ENCODE data around the gene YPEL3. TPM values are rescaled to one million over a fixed set of nuclear protein-coding genes. Genes with fewer than 3 reads are reported as not detected.

The YPEL3 gene
- total RNA-seq, 2 experiments from 2014 or later, result 13.3 to 13.6 TPM

DNA sequence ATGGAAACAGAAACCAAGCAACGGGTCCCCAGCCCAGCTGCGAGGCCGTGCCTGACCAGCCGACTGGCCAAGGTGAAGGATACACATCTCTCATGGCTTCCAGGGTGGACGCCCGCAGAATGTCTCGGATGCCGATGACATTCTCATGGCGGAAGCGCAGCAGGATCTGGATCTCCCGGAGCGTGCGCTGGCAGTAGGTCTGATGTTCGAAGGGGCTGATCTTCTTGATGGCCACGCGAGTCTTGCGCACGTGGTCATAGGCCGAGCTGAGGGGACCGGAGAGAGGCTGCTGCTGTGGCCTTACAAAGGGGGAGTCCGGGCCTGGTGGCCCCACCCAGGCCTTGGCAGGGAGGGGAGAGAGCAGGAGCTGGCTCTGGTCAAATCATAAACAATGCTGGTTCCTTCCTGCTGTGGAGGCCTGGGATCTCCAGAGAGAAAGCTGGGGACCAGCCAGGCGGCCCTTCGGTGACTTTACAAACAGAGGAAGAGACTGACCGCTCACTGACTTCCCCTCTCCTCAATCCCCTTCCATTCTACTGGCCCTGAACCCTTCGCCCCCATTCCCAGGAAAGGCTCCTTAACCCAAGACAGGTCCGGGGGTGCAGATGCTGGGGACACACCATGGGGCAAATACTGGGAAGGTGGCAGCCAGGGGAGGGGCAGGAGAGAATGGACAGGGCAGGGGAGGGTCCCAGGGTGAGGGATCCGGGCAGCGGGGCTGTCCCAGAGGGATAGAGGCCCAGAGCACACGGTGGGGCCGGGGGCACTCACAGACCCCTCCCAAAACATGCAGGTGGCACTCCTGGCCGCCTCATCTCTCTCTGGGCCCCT is 25.9 kb upstream of the YPEL3 start:
- POLR2A ChIA-PET, result no interaction called here
- CTCF ChIA-PET, result interaction anchor here (1.5 kb wide), 1 partner anchor 9 kb away, joined by 4 read pairs; the partner anchor contains the start of gene GDPD3

GRCh38 chr16:30120340-30121105 is 24.5 kb upstream of the YPEL3 start:
- POLR2A ChIA-PET, result no interaction called here

GRCh38 chr16:30119428-30119827 is 23.4 kb upstream of the YPEL3 start:
- ChIA-PET CTCF (interaction anchor here (1.5 kb wide), 1 partner anchor 66 kb away, joined by 3 read pairs; no protein-coding TSS in a partner anchor), POLR2A (interaction anchor here (0.6 kb wide), 2 partner anchors 27 to 311 kb away, joined by 3 read pairs; partner anchors contain the start of gene DCTPP1)

More at GRCh38 chr16:30120340-30121105, 24.5 kb upstream of the YPEL3 start:
- CTCF ChIA-PET, result interaction anchor here (1.0 to 1.5 kb wide), 3 partner anchors 7 to 65 kb away, joined by 3 to 6 read pairs (median 4); partner anchors contain the start of gene GDPD3

DNA sequence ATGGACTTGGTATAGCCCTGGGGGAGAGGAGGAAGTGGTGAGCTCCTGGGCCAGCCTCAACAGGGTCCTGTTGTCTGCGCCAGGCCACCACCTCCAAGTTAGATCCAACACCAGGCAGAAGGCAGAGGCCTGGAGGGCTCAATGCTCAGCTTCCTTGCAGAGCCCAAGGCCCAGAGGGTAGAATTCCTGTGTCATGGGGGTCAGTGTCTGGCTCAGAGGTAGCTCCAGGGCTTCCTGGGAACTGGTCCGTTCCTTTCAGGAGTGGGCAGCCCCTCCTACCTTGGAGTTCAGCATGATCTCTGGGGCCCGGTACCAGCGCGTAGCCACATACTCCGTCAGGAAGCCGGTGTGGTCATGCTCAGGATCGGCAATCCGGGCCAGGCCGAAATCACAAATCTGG is 21.8 kb upstream of the YPEL3 start:
- POLR2A ChIA-PET, result interaction anchor here (0.5 kb wide), 1 partner anchor 64 kb away, joined by 3 read pairs; no protein-coding TSS in a partner anchor
- CTCF ChIA-PET, result interaction anchor here (1.4 to 2.4 kb wide), 2 partner anchors 25 to 26 kb away, joined by 5 to 6 read pairs; partner anchors contain the start of gene TBX6

GRCh38 chr16:30116291-30117207 is 20.5 kb upstream of the YPEL3 start:
- CTCF ChIA-PET, result interaction anchor here (1.4 to 2.4 kb wide), 2 partner anchors 25 to 27 kb away, joined by 5 to 6 read pairs; partner anchors contain the start of gene TBX6
- POLR2A ChIA-PET, result no interaction called here

DNA sequence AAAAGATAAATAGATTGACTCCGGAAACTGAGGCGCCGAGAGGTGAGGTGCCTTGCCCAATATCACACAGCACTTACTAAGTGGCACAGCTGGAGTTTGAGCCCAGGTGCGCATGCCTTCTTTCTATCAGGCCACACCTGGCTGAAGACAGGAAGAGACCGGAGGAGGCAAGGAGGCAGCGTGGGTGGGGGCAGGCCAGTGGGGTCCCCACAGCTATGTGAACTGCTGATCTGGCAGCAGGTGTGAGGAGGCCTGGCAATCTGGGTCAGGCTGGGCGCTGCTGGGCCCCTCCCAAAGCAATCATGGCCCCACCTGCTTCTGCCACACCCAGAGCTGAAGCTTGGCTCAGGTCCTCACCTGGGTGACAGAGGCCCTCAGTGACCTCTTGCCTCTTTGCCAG is 19.2 kb upstream of the YPEL3 start:
- ChIA-PET POLR2A (interaction anchor here (0.7 kb wide), 1 partner anchor 68 kb away, joined by 3 read pairs; the partner anchor contains the start of gene CORO1A), CTCF (interaction anchor here (0.7 to 1.6 kb wide), 2 partner anchors 17 to 68 kb away, joined by 3 read pairs; partner anchors contain the start of gene CORO1A)

DNA sequence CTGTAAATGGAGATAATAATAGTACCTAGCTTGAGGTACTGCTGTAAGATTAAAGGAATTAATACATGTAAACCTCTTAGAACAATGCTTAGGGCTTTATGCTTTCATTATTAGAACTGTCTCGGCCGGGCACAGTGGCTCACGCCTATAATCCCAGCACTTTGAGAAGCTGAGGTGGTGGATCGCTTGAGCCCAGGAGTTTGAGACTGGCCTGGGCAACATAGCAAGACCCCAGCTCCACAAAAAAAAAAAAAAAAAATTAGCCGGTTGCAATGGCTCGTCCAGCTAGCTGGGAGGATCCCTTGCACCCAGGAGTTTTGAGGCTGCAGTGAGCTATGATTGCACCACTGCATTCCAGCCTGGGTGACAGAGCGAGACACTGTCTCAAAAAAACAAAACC is 18.8 kb upstream of the YPEL3 start:
- POLR2A ChIA-PET, result interaction anchor here (0.7 kb wide), 1 partner anchor 69 kb away, joined by 3 read pairs; the partner anchor contains the start of gene CORO1A

GRCh38 chr16:30114411-30114810 is 18.4 kb upstream of the YPEL3 start:
- CTCF ChIA-PET, result interaction anchor here (1.6 kb wide), 1 partner anchor 69 kb away, joined by 3 read pairs; the partner anchor contains the start of gene CORO1A
- POLR2A ChIA-PET, result interaction anchor here (0.7 kb wide), 1 partner anchor 69 kb away, joined by 3 read pairs; the partner anchor contains the start of gene CORO1A

More for the DNA sequence above, 18.8 kb upstream of the YPEL3 start:
- CTCF ChIA-PET, result interaction anchor here (0.7 to 1.6 kb wide), 2 partner anchors 18 to 69 kb away, joined by 3 read pairs; partner anchors contain the start of gene CORO1A

DNA sequence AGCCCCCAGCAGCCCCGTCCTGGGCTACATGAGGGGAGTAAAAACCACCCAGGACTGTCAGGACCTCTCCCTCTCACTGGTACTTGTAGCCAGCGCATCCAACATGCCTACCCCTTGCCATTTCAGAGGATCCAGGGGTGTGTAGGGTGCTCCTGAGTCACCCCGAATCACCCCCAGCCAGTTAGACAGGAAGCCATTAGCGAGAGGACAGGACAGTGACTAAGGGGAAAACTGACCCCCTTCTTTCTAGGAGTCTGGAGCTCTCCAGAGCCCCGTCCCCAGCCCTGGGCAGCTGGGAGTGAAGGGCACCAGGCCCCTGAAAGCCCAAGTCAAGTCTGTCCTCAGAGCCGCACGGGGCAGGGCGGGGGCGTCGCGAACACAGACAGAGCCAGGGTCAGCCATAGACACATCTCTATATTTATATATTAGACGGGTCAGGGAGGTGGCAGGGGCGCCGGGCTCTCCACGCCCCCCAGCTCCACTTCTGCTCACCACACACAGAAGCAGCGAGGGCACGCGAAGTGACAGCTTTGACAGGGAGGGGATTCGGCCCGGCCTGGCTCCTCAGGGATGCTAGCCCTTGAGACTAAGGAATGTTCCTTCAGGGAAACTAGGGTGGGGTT is 17.8 kb upstream of the YPEL3 start:
- ChIA-PET POLR2A (no interaction called here), CTCF (interaction anchor here (0.5 to 2.0 kb wide), 5 partner anchors 15 to 292 kb away, joined by 3 to 8 read pairs (median 3); partner anchors contain the start of gene TBX6)

- ChIA-PET POLR2A (interaction anchor here (0.8 kb wide), 1 partner anchor 69 kb away, joined by 5 read pairs; no protein-coding TSS in a partner anchor), CTCF (interaction anchor here (0.5 to 2.0 kb wide), 14 partner anchors 8 to 496 kb away, joined by 3 to 8 read pairs (median 4); partner anchors contain the start of gene TBX6)
Observed at GRCh38 chr16:30113031-30113710, 17.2 kb upstream of the YPEL3 start, which contains the start of gene GDPD3. GDPD3 (minus strand) TSS chr16:30113537; CDS start chr16:30113478, 59 bp downstream.

DNA sequence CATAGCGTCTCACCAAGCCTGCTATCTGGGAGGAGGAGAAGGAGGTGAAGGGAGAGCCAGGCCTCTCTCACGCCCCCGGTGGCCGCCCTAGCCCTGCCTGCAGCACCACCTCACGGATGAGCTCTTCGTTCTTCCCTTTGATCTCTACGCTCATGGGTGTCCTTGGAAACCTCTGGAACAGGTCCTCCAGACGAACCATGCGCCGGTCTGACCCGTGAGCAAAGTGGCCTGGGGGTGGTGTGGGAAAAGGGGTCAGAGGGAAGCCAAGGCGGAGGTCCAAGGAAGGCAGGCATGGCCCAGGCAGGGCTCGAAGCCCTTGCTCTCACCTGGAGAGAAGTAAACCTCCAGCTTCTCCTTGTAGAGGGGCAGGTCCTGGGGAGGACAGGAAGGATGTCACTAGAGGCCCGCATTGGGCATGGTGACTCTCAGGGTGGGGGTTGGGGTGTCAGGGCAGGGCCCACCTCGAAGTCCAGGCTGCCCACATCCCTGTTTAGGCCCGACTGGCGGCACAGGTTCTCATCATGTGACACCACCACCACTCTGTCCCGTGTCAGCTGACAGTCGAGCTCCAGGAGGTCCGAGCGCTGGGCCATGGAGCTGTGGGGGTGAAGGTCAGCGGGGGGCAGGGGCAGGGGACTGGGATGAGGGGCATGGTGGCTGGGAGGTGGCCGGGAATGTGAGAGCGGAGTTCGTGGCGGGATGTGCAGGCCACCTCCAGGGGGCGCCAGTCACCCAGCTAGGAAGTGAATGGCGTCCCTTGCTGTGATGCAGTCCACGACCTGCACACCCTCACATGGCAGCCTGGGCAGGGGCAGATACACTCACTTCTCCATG is 16.4 kb upstream of the YPEL3 start:
- ChIA-PET CTCF (interaction anchor here (0.6 to 2.0 kb wide), 16 partner anchors 8 to 496 kb away, joined by 3 to 8 read pairs (median 4); partner anchors contain the start of gene TBX6), POLR2A (interaction anchor here (0.8 kb wide), 1 partner anchor 70 kb away, joined by 5 read pairs; no protein-coding TSS in a partner anchor)

GRCh38 chr16:30110661-30111060 is 14.6 kb upstream of the YPEL3 start:
- POLR2A ChIA-PET, result no interaction called here
- CTCF ChIA-PET, result interaction anchor here (1.1 to 1.6 kb wide), 2 partner anchors 19 to 299 kb away, joined by 4 to 5 read pairs; partner anchors contain the start of gene TBX6

DNA sequence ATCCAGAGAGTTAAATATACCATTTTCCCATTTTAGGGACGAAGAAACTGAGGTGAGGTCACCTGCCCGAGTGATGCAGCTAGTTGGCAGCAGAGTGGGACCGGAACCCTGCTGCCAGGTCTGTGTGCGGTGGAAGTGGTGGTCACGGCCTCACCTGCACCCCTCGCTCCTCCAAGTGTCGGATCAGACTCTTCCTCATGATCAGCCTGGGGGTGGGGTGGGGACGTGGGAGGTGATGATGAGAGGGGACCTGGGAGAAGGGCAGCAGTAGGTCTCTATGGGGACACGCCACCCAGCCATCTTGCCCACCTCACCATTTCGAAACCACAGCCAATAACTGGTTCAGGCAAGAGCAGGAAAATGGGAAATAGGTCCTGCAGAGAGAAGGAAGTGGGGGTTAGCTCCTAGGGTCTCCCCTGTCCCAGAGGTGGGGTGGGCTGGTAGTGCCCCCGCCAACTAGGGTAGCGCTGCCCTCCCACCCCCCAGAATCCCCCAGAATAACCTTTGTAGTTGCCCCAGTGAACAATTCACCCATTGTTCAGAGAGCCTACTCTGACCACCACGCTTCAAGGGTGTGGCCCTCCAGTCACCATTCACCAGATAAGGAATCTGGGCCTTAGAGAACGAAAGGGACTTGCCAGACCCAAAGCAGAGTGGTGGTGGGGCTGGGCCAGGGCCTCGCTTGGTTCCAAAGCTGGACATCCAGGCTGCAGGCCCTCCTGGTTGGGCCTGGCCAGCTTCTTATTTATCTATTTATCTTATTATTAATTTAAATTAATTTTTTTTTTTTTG is 12.2 kb upstream of the YPEL3 start:
- CTCF ChIA-PET, result no interaction called here

GRCh38 chr16:30104492-30104891 is 8.5 kb upstream of the YPEL3 start:
- POLR2A ChIA-PET, result no interaction called here
- CTCF ChIA-PET, result interaction anchor here (1.2 to 1.4 kb wide), 2 partner anchors 13 to 35 kb away, joined by 3 read pairs; partner anchors contain the start of gene TBX6

More for the DNA sequence above, 12.2 kb upstream of the YPEL3 start:
- POLR2A ChIA-PET, result no interaction called here

DNA sequence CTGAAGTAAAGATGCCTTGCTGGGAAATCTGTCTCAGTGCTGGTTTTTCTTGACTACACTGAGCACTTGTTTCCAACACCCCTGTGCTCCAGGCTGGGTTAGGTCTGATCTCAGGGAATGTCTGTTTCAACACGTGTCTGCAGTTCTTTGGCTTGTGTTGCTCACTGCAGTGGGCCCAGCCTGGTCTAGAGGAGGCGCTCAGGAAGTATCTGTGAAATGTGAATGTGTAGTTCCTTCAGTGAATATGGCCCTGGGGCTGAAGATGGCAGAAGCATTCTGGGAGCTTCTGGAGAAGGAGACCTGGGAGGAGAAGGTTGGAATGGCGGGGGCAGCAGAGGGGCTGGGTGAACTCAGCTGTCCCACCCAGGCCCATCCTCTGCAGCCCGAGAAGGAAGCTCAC is 8.1 kb upstream of the YPEL3 start:
- ChIA-PET POLR2A (no interaction called here), CTCF (interaction anchor here (1.2 to 2.2 kb wide), 3 partner anchors 8 to 35 kb away, joined by 3 to 8 read pairs (median 3); partner anchors contain the start of gene TBX6)
